Mucosa of descending colon (tissue), 3 donors: Measurements from ENCODE around the gene IZUMO4. TPM values are rescaled to one million over a fixed set of nuclear protein-coding genes. Genes with fewer than 3 reads are reported as not detected.

ENCODE experiments used
- ATAC-seq: fragments of 200-7000 bp; cut with Tn5 transposase; one replicate; pipeline ENCODE4 v1.9.1; 2020; ENCODE audit warnings: mild to moderate bottlenecking, moderate library complexity
- DNase-seq, 3 donors: peaks; one replicate each; pipeline ENCODE4 v3.0.0-alpha.2; 2020
- H3K36me3 ChIP-seq: fragments of 200-600 bp; one replicate; pipeline ENCODE4 v1.8.0; 2021; ENCODE audit warnings: low read depth, mild to moderate bottlenecking
- H3K4me1 ChIP-seq: fragments of 200-600 bp; one replicate; pipeline ENCODE4 v1.8.0; 2021; ENCODE audit warnings: low read depth, mild to moderate bottlenecking
- H3K4me3 ChIP-seq: fragments of 200-600 bp; one replicate; pipeline ENCODE4 v1.8.0; 2021; ENCODE audit warnings: mild to moderate bottlenecking
- H3K9me3 ChIP-seq: fragments of 200-600 bp; one replicate; pipeline ENCODE4 v1.8.0; 2021; ENCODE audit warnings: mild to moderate bottlenecking
- CTCF ChIP-seq: fragments of 200-600 bp; IDR thresholded peaks from one replicate; pipeline ENCODE4 v1.8.0; 2022; ENCODE audit warnings: antibody characterized with exemption, mild to moderate bottlenecking
- intact Hi-C, 2 donors: fragments of 100-400 bp; cut with DNase I in 1 of 2; cut with micrococcal nuclease in 1 of 2; formaldehyde crosslinking; loops; one replicate each; pipeline versions ENCODE4 v1.11.0 to v1.11.1; 2022; cut with DNase I, micrococcal nuclease
- total RNA-seq, 3 donors: library from RNA; stranded (reverse); fragmentation: NEBNext Ultra II Directional in 2 of 3; extraction: Animal tissue kit (Norgen Biotek cat#: 25700) in 2 of 3; gene quantifications; one replicate each; pipeline versions ENCODE4 v1.2.1 to v1.2.4, GENCODE V29; 2021 to 2023
- donor health status: DM: no; HTN: no; CAD: no; lungs with moderate emphysema.
- donor health status: DM: no; HTN: no; CAD: no.
- donor health status: DM: no; HTN: yes; CAD: no.

IZUMO4 gene
- total RNA-seq, 3 donors from 2014 or later = 2.2 to 5.3 (median 3.4) TPM

- TF ChIP-seq CTCF = no peak
- Histone ChIP-seq H3K9me3 (peaks cover 2% of the 10 kb centered on the region), H3K4me3 (no peak overlapping the region), H3K4me1 (no peaks in the 10 kb centered on the region), H3K36me3 (peaks cover 1% of the 10 kb centered on the region)
- intact Hi-C loops = no loop called here
- no peak for ATAC-seq
- DNase-seq = no peak
Observed at GRCh38 chr19:2103045-2103707, 6.5 kb downstream of the IZUMO4 start.

- H3K36me3 ChIP-seq = peaks cover 40% of the 10 kb centered on the region
- intact Hi-C loops = no loop called here
Observed at GRCh38 chr19:2108251-2109016, 11.7 kb downstream of the IZUMO4 start.

GRCh38 chr19:2109046-2109864 is 12.5 kb downstream of the IZUMO4 start:
- intact Hi-C loops = no loop called here
- Histone ChIP-seq H3K9me3 (peaks cover 2% of the 10 kb centered on the region), H3K36me3 (peaks cover 44% of the 10 kb centered on the region), H3K4me3 (no peak overlapping the region), H3K4me1 (no peaks in the 10 kb centered on the region)
- DNase-seq = no peak
- no peak for TF ChIP-seq CTCF
- ATAC-seq = no peak

More at GRCh38 chr19:2108251-2109016, 11.7 kb downstream of the IZUMO4 start:
- Histone ChIP-seq H3K4me3 (no peak overlapping the region), H3K4me1 (no peaks in the 10 kb centered on the region), H3K9me3 (peaks cover 2% of the 10 kb centered on the region)
- DNase-seq (no peak), ATAC-seq (no peak)
- TF ChIP-seq CTCF = no peak

GRCh38 chr19:2110822-2111221 is 14.1 kb downstream of the IZUMO4 start:
- intact Hi-C loops = no loop called here
- no peak for TF ChIP-seq CTCF
- H3K36me3 ChIP-seq = peaks cover 58% of the 10 kb centered on the region
- no peak overlapping the region for H3K4me3 ChIP-seq
- no peaks in the 10 kb centered on the region for H3K4me1 ChIP-seq
- no peak for DNase-seq
- ATAC-seq = no peak
- H3K9me3 ChIP-seq = no peaks in the 10 kb centered on the region

GRCh38 chr19:2111425-2111824 is 14.7 kb downstream of the IZUMO4 start:
- no peak for DNase-seq
- Histone ChIP-seq H3K4me1 (no peaks in the 10 kb centered on the region), H3K9me3 (no peaks in the 10 kb centered on the region), H3K4me3 (no peak overlapping the region), H3K36me3 (peaks cover 64% of the 10 kb centered on the region)
- intact Hi-C loops = no loop called here
- no peak for ATAC-seq
- no peak for TF ChIP-seq CTCF
